ENCODE data around the gene ALG9. TPM values are rescaled to one million over a fixed set of nuclear protein-coding genes. Genes with fewer than 3 reads are reported as not detected.

Gene ALG9
- total and polyA plus RNA-seq, 7 donors: 9.6 to 21.9 (median 15.3) TPM

DNA sequence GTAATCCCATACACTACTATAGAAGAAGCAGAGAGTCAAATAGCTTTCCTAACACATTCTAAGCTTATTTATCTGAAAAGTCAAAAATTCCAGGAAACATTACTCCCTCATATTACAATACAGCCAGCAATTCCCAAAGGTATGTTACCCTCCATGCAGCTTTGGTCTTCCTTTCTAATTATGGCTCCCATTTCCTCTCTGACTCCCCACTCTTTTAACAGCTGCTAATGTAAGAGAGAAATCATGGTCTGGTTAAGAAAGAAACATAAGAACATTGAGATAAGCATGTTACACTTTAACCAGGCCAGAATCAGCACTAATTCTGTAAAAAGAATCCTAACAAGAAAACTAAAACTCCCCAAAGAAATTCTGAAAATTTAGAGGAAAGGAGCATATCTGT, 112.0 kb downstream of the ALG9 start:
- H3K4me1 ChIP-seq: peaks cover 10% of the 10 kb centered on the region
- H3K4me3 ChIP-seq: no peak overlapping the region
- peaks cover 11 to 100% of the 10 kb centered on the region in 2 donors for H3K36me3 ChIP-seq (ENCODE audit: insufficient read depth in 1 of 2, low read depth in 1 of 2)
- no peaks in the 10 kb centered on the region for H3K27me3 ChIP-seq (ENCODE audit: insufficient read depth in 3 of 3, low read length in 2 of 3)
- peak overlapping the region; percentile 14 for H3K27ac ChIP-seq
- TF ChIP-seq, protein P1, sequence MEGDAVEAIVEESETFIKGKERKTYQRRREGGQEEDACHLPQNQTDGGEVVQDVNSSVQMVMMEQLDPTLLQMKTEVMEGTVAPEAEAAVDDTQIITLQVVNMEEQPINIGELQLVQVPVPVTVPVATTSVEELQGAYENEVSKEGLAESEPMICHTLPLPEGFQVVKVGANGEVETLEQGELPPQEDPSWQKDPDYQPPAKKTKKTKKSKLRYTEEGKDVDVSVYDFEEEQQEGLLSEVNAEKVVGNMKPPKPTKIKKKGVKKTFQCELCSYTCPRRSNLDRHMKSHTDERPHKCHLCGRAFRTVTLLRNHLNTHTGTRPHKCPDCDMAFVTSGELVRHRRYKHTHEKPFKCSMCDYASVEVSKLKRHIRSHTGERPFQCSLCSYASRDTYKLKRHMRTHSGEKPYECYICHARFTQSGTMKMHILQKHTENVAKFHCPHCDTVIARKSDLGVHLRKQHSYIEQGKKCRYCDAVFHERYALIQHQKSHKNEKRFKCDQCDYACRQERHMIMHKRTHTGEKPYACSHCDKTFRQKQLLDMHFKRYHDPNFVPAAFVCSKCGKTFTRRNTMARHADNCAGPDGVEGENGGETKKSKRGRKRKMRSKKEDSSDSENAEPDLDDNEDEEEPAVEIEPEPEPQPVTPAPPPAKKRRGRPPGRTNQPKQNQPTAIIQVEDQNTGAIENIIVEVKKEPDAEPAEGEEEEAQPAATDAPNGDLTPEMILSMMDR (IDR thresholded peaks at IDR 0.05): no peak
- intact Hi-C loops (cut with DNase I): no loop called here
- DNase-seq: no peak
- H3K9me3 ChIP-seq: no peaks in the 10 kb centered on the region
- no peak for ATAC-seq

DNA sequence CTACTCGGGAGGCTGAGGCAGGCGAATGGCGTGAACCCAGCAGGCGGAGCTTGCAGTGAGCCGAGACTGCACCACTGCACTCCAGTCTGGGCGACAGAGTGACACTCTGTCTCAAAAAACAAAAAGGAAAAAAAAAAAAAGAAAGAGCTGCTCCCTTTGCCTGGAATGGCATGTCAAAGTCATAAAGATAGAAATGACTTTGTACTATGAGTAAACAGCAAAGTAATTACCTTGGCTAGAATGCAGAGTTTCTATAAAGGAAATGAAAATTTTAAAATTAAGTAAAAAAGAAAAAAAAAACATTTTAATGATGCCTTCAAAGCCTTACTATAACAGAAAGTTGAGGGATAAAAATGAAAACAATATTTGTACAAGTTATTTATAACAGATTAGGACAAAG, 115.3 kb downstream of the ALG9 start:
- WGBS, 3 donors: 95 to 98% (median 97%) methylated on average over 6 of the region's 6 CpGs
- Histone ChIP-seq H3K27me3 (ENCODE audit: insufficient read depth in 3 of 3, low read length in 2 of 3) (no peaks in the 10 kb centered on the region), H3K4me3 (no peak overlapping the region), H3K27ac (no peak overlapping the region), H3K4me1 (no peaks in the 10 kb centered on the region), H3K36me3 (ENCODE audit: insufficient read depth in 1 of 2, low read depth in 1 of 2) (peaks cover 11 to 100% of the 10 kb centered on the region in 2 donors), H3K9me3 (no peaks in the 10 kb centered on the region)
- intact Hi-C loops (cut with DNase I): no loop called here
- DNase-seq: no peak
- TF ChIP-seq, protein P1 (IDR thresholded peaks at IDR 0.05): no peak
- no peak for ATAC-seq

DNA sequence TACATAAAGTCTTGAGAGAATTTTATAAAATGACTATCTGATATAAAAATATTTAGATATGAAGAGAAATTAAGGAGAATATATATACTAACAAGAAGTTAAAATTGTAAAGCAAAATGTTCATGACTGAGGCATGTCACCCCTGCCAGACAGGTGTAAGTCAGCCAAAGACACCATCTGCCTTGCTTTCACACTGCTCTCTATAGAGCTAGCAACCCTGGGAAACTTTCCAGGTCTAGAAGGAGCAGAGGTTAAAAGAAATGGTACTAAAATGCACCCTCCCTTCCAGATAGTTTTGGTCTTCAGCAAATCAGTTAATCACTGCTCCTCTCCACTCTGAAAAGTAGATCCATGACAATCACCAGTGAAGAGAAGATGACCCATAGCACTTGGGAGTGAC, 121.7 kb downstream of the ALG9 start:
- intact Hi-C loops (cut with DNase I): no loop called here
- Histone ChIP-seq H3K27ac (no peak overlapping the region), H3K36me3 (ENCODE audit: insufficient read depth in 1 of 2, low read depth in 1 of 2) (peaks cover 12 to 100% of the 10 kb centered on the region in 2 donors), H3K4me3 (no peak overlapping the region), H3K9me3 (no peaks in the 10 kb centered on the region), H3K4me1 (peaks cover 8% of the 10 kb centered on the region), H3K27me3 (ENCODE audit: insufficient read depth in 3 of 3, low read length in 2 of 3) (no peaks in the 10 kb centered on the region)
- peak in 1 of 4 donors; percentile 25 for ATAC-seq
- TF ChIP-seq, protein P1 (IDR thresholded peaks at IDR 0.05): no peak
- no peak for DNase-seq

DNA sequence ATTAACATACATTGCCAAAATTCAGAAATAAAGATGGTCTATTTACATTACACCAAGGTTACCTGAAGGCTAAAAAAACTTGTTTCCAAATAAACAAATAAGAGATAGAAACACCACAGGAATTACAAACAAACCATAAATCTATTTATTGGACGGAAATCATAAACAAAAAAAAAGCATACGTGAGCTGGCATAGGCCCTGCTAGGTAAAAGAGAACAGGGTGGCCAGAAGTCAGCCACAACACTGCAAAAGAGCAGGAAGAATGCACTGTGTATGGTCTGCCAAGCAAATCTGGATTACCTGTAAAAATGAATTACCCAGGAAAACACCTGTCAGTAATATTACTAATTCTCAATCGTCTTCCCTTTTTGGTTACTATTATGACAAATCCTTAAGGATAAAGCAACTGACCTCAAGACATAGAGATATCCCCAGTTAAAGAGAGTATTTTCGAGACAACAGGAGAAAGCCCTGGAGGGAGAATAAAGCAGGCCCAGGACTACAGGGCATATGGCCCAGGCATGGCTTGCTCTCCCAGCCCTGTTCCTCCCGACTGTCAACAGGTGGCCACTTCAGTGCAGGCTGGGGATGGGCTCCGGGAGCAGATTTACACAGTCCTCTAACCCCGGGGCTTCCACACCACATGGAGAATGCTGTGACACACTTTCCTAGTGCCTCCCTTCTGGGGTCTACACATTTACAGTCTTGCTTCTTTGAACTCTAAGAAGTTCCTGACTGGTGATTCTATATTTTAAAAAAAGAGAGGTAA, 123.2 kb downstream of the ALG9 start:
- ATAC-seq (peak; percentile 43 to 61 (median 54)), DNase-seq (no peak)
- H3K27me3 ChIP-seq (ENCODE audit: insufficient read depth in 3 of 3, low read length in 2 of 3): no peaks in the 10 kb centered on the region
- peaks cover 19 to 100% of the 10 kb centered on the region in 2 donors for H3K36me3 ChIP-seq (ENCODE audit: insufficient read depth in 1 of 2, low read depth in 1 of 2)
- no peaks in the 10 kb centered on the region for H3K9me3 ChIP-seq
- TF ChIP-seq, protein P1 (IDR thresholded peaks at IDR 0.05): no peak
- H3K4me3 ChIP-seq: no peak overlapping the region
- peaks cover 8% of the 10 kb centered on the region for H3K4me1 ChIP-seq
- WGBS, 3 donors: 56 to 66% (median 57%) methylated on average over 7 of the region's 7 CpGs
- intact Hi-C loops (cut with DNase I): no loop called here
- H3K27ac ChIP-seq: no peak overlapping the region
